Neuron (in vitro differentiated cells): ENCODE data around the gene SPEM2.
"Not testable (repeated sequence)": the region's sequence is repeated elsewhere in the genome, so short reads cannot be mapped to it uniquely, and the experiment has no call there.

Experiments
- H2AFZ ChIP-seq: one replicate; pipeline ENCODE4 v1.6.1; 2013; ENCODE audit warnings: low read depth, mild to moderate bottlenecking, inconsistent platforms, low read length, moderate library complexity
- H3K27me3 ChIP-seq: one replicate; pipeline ENCODE4 v1.6.1; 2013; ENCODE audit warnings: low read length; ENCODE audit not compliant: insufficient read depth
- H3K36me3 ChIP-seq: one replicate; pipeline ENCODE4 v1.6.1; 2013; ENCODE audit warnings: low read length; ENCODE audit not compliant: insufficient read depth
- H3K4me1 ChIP-seq: one replicate; pipeline ENCODE4 v1.6.1; 2013; ENCODE audit warnings: low read length; ENCODE audit not compliant: insufficient read depth
- H3K4me3 ChIP-seq: 2 replicates; pipeline ENCODE4 v1.5.1; 2013; ENCODE audit warnings: mild to moderate bottlenecking, low read length, moderate library complexity
- H3K9me3 ChIP-seq: one replicate; pipeline ENCODE4 v1.6.1; 2013; ENCODE audit warnings: low read length

The SPEM2 gene

DNA sequence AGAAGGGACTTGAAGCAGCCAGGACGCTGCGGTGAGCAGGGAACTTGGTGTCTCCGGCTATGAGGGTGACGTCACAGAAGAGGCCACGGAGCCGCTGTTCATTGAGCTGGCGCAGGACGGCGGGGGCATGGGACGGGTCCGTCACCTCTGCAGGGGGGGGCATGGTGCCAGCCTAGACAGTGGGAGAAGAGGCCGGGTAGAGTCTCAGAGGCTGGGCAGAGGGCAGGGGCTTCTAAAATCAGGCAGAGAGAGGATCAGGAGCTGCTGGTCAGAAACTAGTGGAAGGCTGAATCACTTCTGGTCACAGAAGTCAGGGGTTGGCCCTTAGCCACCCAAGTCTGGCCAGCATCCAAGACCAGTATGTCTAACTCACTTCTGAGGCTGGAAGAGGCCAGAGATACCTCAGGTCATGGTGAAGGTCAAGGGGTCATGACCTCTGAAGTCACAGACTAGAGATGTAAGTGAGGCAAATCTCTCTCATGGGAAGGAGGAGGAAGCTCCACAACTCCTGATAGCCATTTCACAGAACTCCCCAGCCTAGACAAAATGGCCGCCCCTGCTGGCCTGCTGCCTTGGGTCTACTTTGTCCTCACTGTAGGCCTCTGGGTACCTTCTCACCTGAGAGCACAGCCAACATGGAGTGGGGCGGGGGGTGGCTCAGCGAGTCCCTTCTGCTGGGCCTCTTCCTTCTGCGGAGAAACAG is 41.4 kb downstream of the SPEM2 start:
- H3K36me3 ChIP-seq: peaks cover 22% of the 10 kb centered on the region
- no peak overlapping the region for H3K4me3 ChIP-seq
- peaks cover 16% of the 10 kb centered on the region for H3K4me1 ChIP-seq
- no peaks in the 10 kb centered on the region for H3K9me3 ChIP-seq
- no peaks in the 10 kb centered on the region for H3K27me3 ChIP-seq
- no peak overlapping the region for H2AFZ ChIP-seq

DNA sequence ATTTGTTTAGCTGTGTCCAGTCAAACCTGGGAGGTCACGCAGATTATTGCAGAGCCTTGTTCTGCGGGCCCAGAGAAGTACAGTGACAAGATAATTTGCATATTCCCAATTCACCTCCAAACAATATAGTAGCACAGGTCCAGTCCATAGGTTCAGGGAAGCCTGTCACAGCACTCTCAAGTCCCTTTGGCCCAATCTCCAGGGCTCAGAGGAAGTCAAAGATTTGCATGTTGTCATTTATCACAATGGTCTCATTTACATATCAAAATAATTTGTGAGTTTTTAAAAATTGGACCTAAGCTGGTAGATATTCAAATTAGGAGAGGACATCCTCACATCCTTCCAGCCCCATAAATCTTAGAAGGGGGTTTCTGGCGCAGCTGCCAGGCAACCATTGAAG is 42.1 kb downstream of the SPEM2 start:
- no peak overlapping the region for H2AFZ ChIP-seq
- H3K4me1 ChIP-seq: peaks cover 16% of the 10 kb centered on the region
- H3K27me3 ChIP-seq: no peaks in the 10 kb centered on the region
- H3K36me3 ChIP-seq: peaks cover 16% of the 10 kb centered on the region
- H3K9me3 ChIP-seq: no peaks in the 10 kb centered on the region
- H3K4me3 ChIP-seq: no peak overlapping the region

DNA sequence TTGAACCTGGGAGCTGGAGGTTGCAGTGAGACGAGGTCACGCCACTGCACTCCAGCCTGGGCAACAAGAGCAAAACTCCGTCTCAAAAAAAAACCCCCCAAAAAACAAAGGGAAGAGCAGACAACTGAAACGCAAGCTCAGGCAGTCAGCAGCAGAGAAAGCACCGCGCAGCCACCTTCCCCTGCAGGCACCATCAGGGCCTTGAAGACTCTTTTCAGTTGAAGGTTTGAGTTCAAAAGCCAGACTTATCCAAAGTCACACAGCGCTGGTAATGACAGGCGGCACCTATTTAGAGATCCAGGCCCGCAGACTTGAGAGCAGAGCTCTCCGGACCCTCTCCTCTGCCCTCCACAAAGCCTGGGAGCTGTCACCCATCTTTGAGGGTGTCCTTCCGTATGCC is 42.9 kb downstream of the SPEM2 start:
- peaks cover 12% of the 10 kb centered on the region for H3K36me3 ChIP-seq
- no peak overlapping the region for H2AFZ ChIP-seq
- peaks cover 16% of the 10 kb centered on the region for H3K4me1 ChIP-seq
- no peaks in the 10 kb centered on the region for H3K9me3 ChIP-seq
- no peaks in the 10 kb centered on the region for H3K27me3 ChIP-seq
- no peak overlapping the region for H3K4me3 ChIP-seq

DNA sequence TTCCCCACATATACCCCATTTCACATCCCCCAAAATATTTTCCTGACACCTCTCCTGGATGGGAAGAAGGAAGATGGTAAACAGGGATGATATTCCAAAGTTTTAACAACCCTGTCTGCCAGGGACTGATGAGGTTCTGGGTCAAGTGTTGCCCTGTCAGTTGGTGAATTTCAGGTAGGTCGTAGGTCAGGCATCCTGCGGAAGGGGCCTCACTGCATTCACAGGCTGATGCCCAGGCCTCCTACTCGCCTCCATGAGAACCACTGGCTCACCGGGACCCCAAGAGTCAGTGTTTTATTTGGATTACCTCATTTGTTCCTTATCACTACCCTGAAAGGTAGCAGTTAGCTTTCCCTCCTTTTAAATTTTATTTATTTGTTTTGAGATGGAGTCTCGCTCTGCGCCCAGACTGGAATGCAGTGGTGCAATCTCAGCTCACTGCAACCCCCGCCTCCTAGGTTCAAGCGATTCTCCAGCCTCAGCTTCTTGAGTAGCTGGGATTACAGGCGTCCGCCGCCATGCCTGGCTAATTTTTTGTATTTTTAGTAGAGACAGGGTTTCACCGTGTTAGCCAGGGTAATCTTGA is 43.5 kb downstream of the SPEM2 start:
- no peak overlapping the region for H3K4me3 ChIP-seq
- peaks cover 16% of the 10 kb centered on the region for H3K4me1 ChIP-seq
- H2AFZ ChIP-seq: no peak overlapping the region
- H3K27me3 ChIP-seq: no peaks in the 10 kb centered on the region
- peaks cover 7% of the 10 kb centered on the region for H3K36me3 ChIP-seq
- no peaks in the 10 kb centered on the region for H3K9me3 ChIP-seq

DNA sequence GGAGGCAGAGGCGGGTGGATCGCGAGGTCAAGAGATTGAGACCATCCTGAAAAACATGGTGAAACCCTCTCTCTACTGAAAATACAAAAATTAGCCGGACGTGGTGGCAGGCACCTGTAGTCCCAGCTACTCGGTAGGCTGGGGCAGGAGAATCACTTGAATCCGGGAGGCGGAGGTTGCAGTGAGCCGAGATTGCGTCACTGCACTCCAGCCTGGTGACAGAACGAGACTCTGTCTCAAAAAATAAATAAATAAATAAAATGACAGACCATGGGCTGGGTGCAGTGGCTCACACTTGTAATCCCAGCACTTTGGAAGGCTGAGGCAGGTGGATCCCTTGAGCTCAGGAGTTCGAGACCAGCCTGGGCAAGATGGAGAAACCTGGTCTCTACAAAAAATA is 44.4 kb downstream of the SPEM2 start:
- H3K4me3 ChIP-seq, H2AFZ ChIP-seq, H3K9me3 ChIP-seq, H3K27me3 ChIP-seq, H3K36me3 ChIP-seq: not testable (repeated sequence)
- H3K4me1 ChIP-seq: peaks cover 16% of the 10 kb centered on the region

DNA sequence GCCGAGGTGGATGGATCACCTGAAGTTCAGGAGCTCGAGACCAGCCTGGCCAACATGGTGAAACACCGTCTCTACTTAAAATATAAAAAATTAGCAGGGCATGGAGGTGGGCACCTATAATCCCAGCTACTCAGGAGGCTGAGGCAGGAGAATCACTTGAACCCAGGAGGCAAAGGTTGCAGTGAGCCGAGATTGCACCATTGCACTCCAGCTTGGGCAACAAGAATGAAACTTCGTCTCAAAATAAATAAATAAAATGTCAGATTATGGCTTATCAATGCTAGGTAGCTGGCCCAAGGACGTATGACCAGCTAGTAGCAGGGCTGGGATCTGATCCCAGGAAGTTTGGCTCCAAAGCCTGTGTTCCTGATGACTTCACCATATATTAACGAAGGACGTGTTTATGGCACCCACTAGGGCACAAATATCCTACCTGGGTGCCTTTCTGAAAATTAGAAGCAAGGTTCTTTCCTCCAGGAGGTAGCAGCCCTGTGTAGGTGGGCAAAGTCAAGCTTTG is 45.1 kb downstream of the SPEM2 start:
- H2AFZ ChIP-seq, H3K4me3 ChIP-seq, H3K36me3 ChIP-seq, H3K9me3 ChIP-seq, H3K27me3 ChIP-seq: not testable (repeated sequence)
- peaks cover 16% of the 10 kb centered on the region for H3K4me1 ChIP-seq

DNA sequence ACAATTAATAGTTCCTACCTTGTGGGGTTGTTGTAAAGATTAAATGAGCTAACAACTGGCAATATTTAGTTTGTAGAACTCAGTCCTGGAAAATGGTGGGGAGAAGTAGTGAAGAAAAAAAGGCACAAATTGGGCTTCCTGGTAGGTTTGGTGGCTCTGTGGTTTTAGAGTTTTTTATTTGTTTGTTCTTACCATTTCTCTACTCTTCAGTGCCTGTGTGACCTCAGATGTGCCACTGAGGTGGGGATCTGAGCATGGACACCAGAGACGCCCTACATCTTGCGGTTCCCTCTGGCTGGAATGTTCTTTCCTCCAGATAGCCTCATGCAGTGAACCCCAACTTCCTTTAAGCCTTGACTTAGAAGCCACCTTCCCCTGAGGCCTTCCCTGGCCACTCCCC is 46.3 kb downstream of the SPEM2 start:
- peaks cover 14% of the 10 kb centered on the region for H3K4me1 ChIP-seq
- H3K27me3 ChIP-seq: no peaks in the 10 kb centered on the region
- H3K9me3 ChIP-seq: no peaks in the 10 kb centered on the region
- H3K36me3 ChIP-seq: peaks cover under 1% of the 10 kb centered on the region
- no peak overlapping the region for H2AFZ ChIP-seq
- H3K4me3 ChIP-seq: no peak overlapping the region

DNA sequence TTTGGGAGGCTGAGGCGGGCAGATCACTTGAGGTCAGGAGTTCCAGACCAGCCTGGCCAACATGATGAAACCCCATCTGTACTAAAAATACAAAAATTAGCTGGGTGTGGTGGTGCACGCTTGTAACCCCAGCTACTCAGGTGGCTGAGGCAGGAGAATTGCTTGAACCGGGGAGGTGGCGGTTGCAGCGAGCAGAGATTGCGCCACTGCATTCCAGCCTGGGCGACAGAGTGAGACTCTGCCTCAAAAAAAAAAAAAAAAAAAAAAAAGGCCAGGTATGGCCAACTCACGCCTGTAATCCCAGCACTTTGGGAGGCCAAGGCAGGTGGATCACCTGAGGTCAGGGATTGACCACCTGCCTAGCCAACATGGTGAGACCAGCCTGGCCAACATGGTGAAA is 49.4 kb downstream of the SPEM2 start:
- H3K36me3 ChIP-seq, H2AFZ ChIP-seq, H3K4me3 ChIP-seq, H3K27me3 ChIP-seq, H3K9me3 ChIP-seq: not testable (repeated sequence)
- H3K4me1 ChIP-seq: peaks cover 18% of the 10 kb centered on the region

DNA sequence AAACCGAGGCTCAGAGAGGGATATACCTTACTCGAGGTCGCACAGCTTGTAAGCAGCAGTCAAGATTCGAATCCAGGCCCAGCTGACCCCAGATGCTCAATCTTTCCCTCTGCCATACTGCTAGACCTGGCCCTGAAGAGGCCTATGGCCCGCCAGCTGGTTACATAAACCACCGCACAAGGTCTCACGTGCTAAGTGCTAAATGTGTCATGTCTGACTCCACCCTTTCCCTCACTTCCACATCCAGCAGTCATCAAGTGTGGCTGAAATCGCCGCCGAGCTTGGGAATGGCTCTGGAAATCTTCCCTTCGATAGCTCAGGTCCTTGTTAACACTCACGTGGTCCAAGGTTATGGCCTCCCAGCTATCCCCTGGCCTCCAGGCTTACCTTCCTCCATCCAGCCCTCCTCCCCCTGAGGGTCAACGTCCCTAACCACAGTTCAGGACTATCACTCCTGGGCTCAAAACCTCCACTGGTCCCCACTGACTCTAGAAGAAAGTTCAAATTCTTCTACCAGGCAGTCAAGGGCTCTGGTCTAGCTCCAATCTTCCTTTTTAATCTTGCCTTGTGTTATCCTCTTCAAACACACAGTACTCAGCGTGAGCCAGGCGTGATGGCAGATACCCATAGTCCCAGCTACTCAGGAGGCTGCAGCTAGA is 50.5 kb downstream of the SPEM2 start:
- Histone ChIP-seq H3K4me1 (peaks cover 23% of the 10 kb centered on the region), H2AFZ (no peak overlapping the region), H3K27me3 (no peaks in the 10 kb centered on the region), H3K9me3 (no peaks in the 10 kb centered on the region), H3K36me3 (no peaks in the 10 kb centered on the region), H3K4me3 (no peak overlapping the region)

DNA sequence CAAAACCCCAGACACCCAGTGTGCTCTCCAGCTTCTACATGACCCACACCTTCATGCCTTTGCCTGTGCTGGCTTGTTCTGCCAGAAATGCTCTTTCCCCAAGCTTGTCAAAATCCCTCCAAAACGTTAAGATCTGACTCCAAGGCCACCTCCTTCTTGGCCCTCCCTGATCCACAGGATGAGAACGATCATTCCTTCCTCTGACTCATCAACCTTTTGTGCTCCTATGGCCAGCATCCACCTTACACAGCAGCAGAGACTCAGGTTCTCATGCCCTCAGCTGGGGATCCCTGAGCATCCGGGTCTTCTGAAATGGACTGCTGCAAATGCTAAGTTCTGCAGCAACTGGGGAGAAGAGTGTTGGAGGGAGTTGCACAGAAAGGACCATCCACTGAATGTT is 51.1 kb downstream of the SPEM2 start:
- no peaks in the 10 kb centered on the region for H3K27me3 ChIP-seq
- peaks cover 25% of the 10 kb centered on the region for H3K4me1 ChIP-seq
- H3K36me3 ChIP-seq: no peaks in the 10 kb centered on the region
- H3K9me3 ChIP-seq: no peaks in the 10 kb centered on the region
- H3K4me3 ChIP-seq: no peak overlapping the region
- no peak overlapping the region for H2AFZ ChIP-seq

DNA sequence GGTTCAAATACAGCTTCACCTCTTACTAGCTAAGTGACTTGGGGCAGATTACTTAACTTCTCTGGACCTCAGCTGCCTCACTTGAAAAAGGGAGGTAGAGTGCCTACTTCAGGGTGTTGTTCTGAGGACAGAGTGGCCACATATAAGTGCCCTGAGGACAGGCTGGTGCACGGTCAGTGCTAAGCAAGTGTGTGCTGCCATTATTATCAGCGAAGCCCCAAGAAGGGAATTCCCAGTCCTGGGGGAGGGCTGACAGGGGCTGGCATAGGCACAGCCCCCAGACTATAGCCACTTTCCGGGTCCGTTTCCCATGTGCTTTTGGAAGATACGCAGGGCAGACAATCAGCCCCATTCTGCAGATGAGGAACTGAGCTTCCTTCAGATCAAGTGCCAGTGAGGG is 51.5 kb downstream of the SPEM2 start:
- Histone ChIP-seq H3K4me3 (no peak overlapping the region), H3K36me3 (no peaks in the 10 kb centered on the region), H3K27me3 (no peaks in the 10 kb centered on the region), H2AFZ (no peak overlapping the region), H3K9me3 (no peaks in the 10 kb centered on the region), H3K4me1 (peaks cover 25% of the 10 kb centered on the region)
